H1 (cell line): ENCODE results near the gene GARNL3. TPM values are rescaled to one million over a fixed set of nuclear protein-coding genes. Genes with fewer than 3 reads are reported as not detected.

Experiments used
- CTCF ChIA-PET: fragments of 300-600 bp; sonication (Branson Sonifier 250); formaldehyde crosslinking; loops from one replicate; lab custom pipeline; 2021; ENCODE audit not compliant: partially characterized antibody; lab: Charles Lee
- POLR2A ChIA-PET: fragments of 300-600 bp; sonication (Branson Sonifier 250); formaldehyde crosslinking; loops from one replicate; lab custom pipeline; 2021; ENCODE audit warnings: inconsistent platforms; ENCODE audit not compliant: partially characterized antibody; lab: Charles Lee
- DNase-seq, 2 experiments: peaks; one replicate each; pipeline versions ENCODE4 v3.0.0 to v3.0.0-alpha.2; 2010 to 2022; ENCODE audit warnings: low spot score in 2 of 2, low read depth in 1 of 2, mixed read lengths in 1 of 2
- FAIRE-seq: peaks from 2 replicates; lab custom pipeline; 2011; peaks lifted over from hg19 to GRCh38; lab: Jason Lieb, UNC
- H2AFZ ChIP-seq: 2 replicates; pipeline ENCODE4 v1.8.1; 2012; ENCODE audit warnings: low read length, inconsistent platforms
- H2AK5ac ChIP-seq: 2 replicates; pipeline ENCODE4 v1.6.1; 2013; ENCODE audit warnings: low read depth, low read length
- H2BK120ac ChIP-seq: replicated peaks from 2 replicates; pipeline ENCODE3; 2013; ENCODE audit warnings: low read depth, low read length, inconsistent platforms
- H2BK12ac ChIP-seq: 2 replicates; pipeline ENCODE4 v1.6.1; 2013; ENCODE audit warnings: low read depth, low read length
- H2BK15ac ChIP-seq: 2 replicates; pipeline ENCODE4 v1.6.1; 2013; ENCODE audit warnings: low read length
- H2BK20ac ChIP-seq: 2 replicates; pipeline ENCODE4 v1.6.1; 2013; ENCODE audit warnings: low read length
- H2BK5ac ChIP-seq: 2 replicates; pipeline ENCODE4 v1.6.1; 2013; ENCODE audit warnings: low read depth, low read length
- H3K14ac ChIP-seq: 2 replicates; pipeline ENCODE4 v1.6.1; 2013; ENCODE audit warnings: inconsistent platforms; ENCODE audit not compliant: insufficient read length
- H3K18ac ChIP-seq: 2 replicates; pipeline ENCODE4 v1.6.1; 2013; ENCODE audit warnings: low read length; ENCODE audit errors: extremely low read depth
- H3K23ac ChIP-seq: 2 replicates; pipeline ENCODE4 v1.6.1; 2013; ENCODE audit warnings: inconsistent platforms; ENCODE audit not compliant: insufficient read length
- H3K23me2 ChIP-seq: 2 replicates; pipeline ENCODE4 v1.6.1; 2013; ENCODE audit warnings: low read depth, low read length
- H3K27ac ChIP-seq: 2 replicates; pipeline ENCODE4 v1.6.1; 2011; ENCODE audit warnings: low read depth, low read length, inconsistent platforms
- H3K27me3 ChIP-seq, 4 experiments: replicated peaks in 1 of 4; 1 replicate in 1 of 4; 2 replicates in 3 of 4; pipeline versions ENCODE4 v1.6.1 to v1.8.1; 2011 to 2013; ENCODE audit warnings: low read length in 3 of 4, mild to moderate bottlenecking in 3 of 4, inconsistent platforms in 2 of 4, mixed read lengths in 2 of 4, moderate library complexity in 1 of 4; ENCODE audit not compliant: control insufficient read depth in 3 of 4, insufficient read depth in 3 of 4; ENCODE audit errors: extremely low read depth in 1 of 4
- H3K36me3 ChIP-seq, 4 experiments: 2 replicates each; pipeline versions ENCODE4 v1.6.1 to v1.8.1; 2011 to 2013; ENCODE audit warnings: mild to moderate bottlenecking in 4 of 4, low read length in 3 of 4, moderate library complexity in 2 of 4, control low read depth in 1 of 4, inconsistent platforms in 1 of 4; ENCODE audit not compliant: insufficient read depth in 4 of 4, control insufficient read depth in 2 of 4
- H3K4ac ChIP-seq: replicated peaks from 2 replicates; pipeline ENCODE3; 2013; ENCODE audit warnings: low read length, low read depth, mixed read lengths, inconsistent platforms; ENCODE audit not compliant: insufficient read length
- H3K4me1 ChIP-seq, 4 experiments: replicated peaks in 1 of 4; 1 replicate in 1 of 4; 2 replicates in 3 of 4; pipeline versions ENCODE4 v1.6.1 to v1.8.1; 2011 to 2013; ENCODE audit warnings: low read length in 3 of 4, inconsistent platforms in 2 of 4, mixed read lengths in 1 of 4; ENCODE audit not compliant: insufficient read depth in 4 of 4, control insufficient read depth in 3 of 4
- H3K4me2 ChIP-seq, 2 experiments: 2 replicates each; pipeline versions ENCODE4 v1.6.1 to v1.8.1; 2011 to 2013; ENCODE audit warnings: low read depth in 2 of 2, low read length in 2 of 2, control low read depth in 1 of 2, inconsistent platforms in 1 of 2, mild to moderate bottlenecking in 1 of 2; ENCODE audit not compliant: insufficient read depth in 1 of 2
- H3K4me3 ChIP-seq, 4 experiments: fragments of 200-600, 300-600 bp in 1 of 4; sonication (generic), shearing (Covaris generic), sonication (Bioruptor Twin) in 1 of 4; 2 replicates each; pipeline versions ENCODE4 v1.5.1 to v1.8.1; 2011 to 2016; ENCODE audit warnings: low read length in 4 of 4, low read depth in 3 of 4, control low read depth in 2 of 4, inconsistent platforms in 2 of 4, mild to moderate bottlenecking in 2 of 4, mixed read lengths in 1 of 4, moderate library complexity in 1 of 4; ENCODE audit not compliant: insufficient read depth in 2 of 4; ENCODE audit errors: extremely low read depth in 1 of 4
- H3K56ac ChIP-seq: replicated peaks from 2 replicates; pipeline ENCODE3; 2013; ENCODE audit warnings: low read depth, mild to moderate bottlenecking, mixed read lengths, low read length, inconsistent platforms; ENCODE audit not compliant: insufficient read length
- H3K79me1 ChIP-seq: 2 replicates; pipeline ENCODE4 v1.6.1; 2013; ENCODE audit warnings: low read depth, low read length, control low read depth
- H3K79me2 ChIP-seq, 2 experiments: 2 replicates each; pipeline versions ENCODE4 v1.6.1 to v1.8.1; 2012 to 2013; ENCODE audit warnings: low read length in 2 of 2, mild to moderate bottlenecking in 2 of 2, inconsistent platforms in 1 of 2; ENCODE audit not compliant: insufficient read depth in 2 of 2, control insufficient read depth in 1 of 2
- H3K9ac ChIP-seq, 4 experiments: replicated peaks in 1 of 4; 1 replicate in 1 of 4; 2 replicates in 3 of 4; pipeline versions ENCODE4 v1.6.1 to v1.8.1; 2011 to 2013; ENCODE audit warnings: low read depth in 3 of 4, low read length in 3 of 4, control low read depth in 2 of 4, mild to moderate bottlenecking in 2 of 4, moderate library complexity in 2 of 4, inconsistent platforms in 1 of 4; ENCODE audit errors: extremely low read depth in 1 of 4
- H3K9me3 ChIP-seq, 2 experiments: 2 replicates each; pipeline versions ENCODE4 v1.6.1 to v1.8.1; 2012 to 2013; ENCODE audit warnings: mild to moderate bottlenecking in 2 of 2, moderate library complexity in 2 of 2, control low read depth in 1 of 2, inconsistent platforms in 1 of 2, low read depth in 1 of 2, low read length in 1 of 2, mixed read lengths in 1 of 2; ENCODE audit not compliant: insufficient read depth in 2 of 2
- H4K20me1 ChIP-seq, 2 experiments: replicated peaks in 1 of 2; 2 replicates each; pipeline versions ENCODE3 to v1.8.1; 2011 to 2013; ENCODE audit warnings: inconsistent platforms in 2 of 2, low read length in 2 of 2, mild to moderate bottlenecking in 1 of 2; ENCODE audit not compliant: insufficient read depth in 2 of 2, control insufficient read depth in 1 of 2
- H4K5ac ChIP-seq: 2 replicates; pipeline ENCODE4 v1.6.1; 2013; ENCODE audit warnings: low read length, low read depth, mixed read lengths, inconsistent platforms; ENCODE audit not compliant: insufficient read length
- H4K8ac ChIP-seq: 2 replicates; pipeline ENCODE4 v1.8.0; 2013; ENCODE audit warnings: mild to moderate bottlenecking, moderate library complexity, low read length, inconsistent platforms; ENCODE audit not compliant: insufficient read depth; ENCODE audit errors: extremely low read depth
- H4K91ac ChIP-seq: replicated peaks from 2 replicates; pipeline ENCODE3; 2013; ENCODE audit warnings: low read length, mixed read lengths, inconsistent platforms; ENCODE audit not compliant: insufficient read length
- CEBPB ChIP-seq: IDR thresholded peaks from 2 replicates; pipeline ENCODE4 v1.6.1; 2012; ENCODE audit warnings: low read depth, low read length
- JUN ChIP-seq: IDR thresholded peaks from 2 replicates; pipeline ENCODE4 v1.6.1; 2011; ENCODE audit warnings: low read depth, mild to moderate bottlenecking, improper control_type of control experiment, low read length
- POLR2AphosphoS5 ChIP-seq: IDR thresholded peaks from 2 replicates; pipeline ENCODE4 v1.6.1; 2011; ENCODE audit warnings: low read depth, low read length
- POU5F1 ChIP-seq: IDR thresholded peaks from 2 replicates; pipeline ENCODE4 v1.6.1; 2011; ENCODE audit warnings: low read depth, mild to moderate bottlenecking, low read length, moderate library complexity
- RAD21 ChIP-seq, 2 experiments: IDR thresholded peaks in 1 of 2; conservative IDR thresholded peaks in 1 of 2; 2 replicates each; pipeline ENCODE4 v1.6.1; 2011; ENCODE audit warnings: low read depth in 2 of 2, low read length in 2 of 2, improper control_type of control experiment in 1 of 2, inconsistent platforms in 1 of 2, mild to moderate bottlenecking in 1 of 2, moderate library complexity in 1 of 2
- RXRA ChIP-seq: IDR thresholded peaks from 2 replicates; pipeline ENCODE4 v1.6.1; 2011; ENCODE audit warnings: low read depth, mild to moderate bottlenecking, low read length, moderate library complexity; ENCODE audit not compliant: insufficient read depth
- SIRT6 ChIP-seq: IDR thresholded peaks from one replicate; pipeline ENCODE4 v1.7.1; 2012; ENCODE audit warnings: low read length, inconsistent platforms
- TBP ChIP-seq: IDR thresholded peaks from 2 replicates; pipeline ENCODE4 v1.6.1; 2011; ENCODE audit warnings: low read depth, low read length, improper control_type of control experiment
- TCF12 ChIP-seq: IDR thresholded peaks from 2 replicates; pipeline ENCODE4 v1.6.1; 2011; ENCODE audit warnings: low read depth, mild to moderate bottlenecking, low read length
- TEAD4 ChIP-seq: IDR thresholded peaks from 2 replicates; pipeline ENCODE4 v1.6.1; 2012; ENCODE audit warnings: low read depth, low read length, inconsistent platforms, mixed read lengths
- ZNF274 ChIP-seq: IDR thresholded peaks from 2 replicates; pipeline ENCODE4 v1.7.0; 2012; ENCODE audit warnings: low read length, borderline replicate concordance; ENCODE audit errors: extremely low read depth
- whole genome bisulfite sequencing, 2 experiments: shearing (Covaris generic) in 1 of 2; methylation state at CpG; one replicate each; pipeline versions ENCODE4 v1.1.6 to v1.1.7; 2013 to 2015; ENCODE audit warnings: low lambda C conversion rate in 2 of 2, mixed read lengths in 2 of 2, inconsistent platforms in 1 of 2, low coverage in 1 of 2, missing lambda C conversion rate in 1 of 2; ENCODE audit not compliant: insufficient replicate concordance in 2 of 2, insufficient coverage in 1 of 2, insufficient read length in 1 of 2; ENCODE audit errors: extremely low coverage in 1 of 2, missing lambda C conversion rate in 1 of 2; 5-methylcytosine and 5-hydroxymethylcytosine counted together
- polyA plus RNA-seq, 7 experiments: library from polyadenylated mRNA; depleted of rRNA in 3 of 7; stranded (reverse) in 5 of 7; unstranded in 2 of 7; fragments of >200 nt in 5 of 7; fragments of 200-250 nt in 2 of 7; gene quantifications; 1 replicate in 5 of 7; 2 replicates in 1 of 7; 4 replicates in 1 of 7; pipeline versions ENCODE4 v1.2.1 to v1.2.3, GENCODE V29; 2011 to 2013; ENCODE audit warnings: missing spikeins in 2 of 7, mixed read lengths in 2 of 7
- total RNA-seq: library from RNA; stranded (reverse); fragmentation: NEBNext Ultra II Directional; extraction: Animal tissue kit (Norgen Biotek cat#: 25700); gene quantifications from 2 replicates; pipeline ENCODE4 v1.2.1, GENCODE V29; 2021

Gene GARNL3
- total and polyA plus RNA-seq, 2 of the 8 experiments (the other 6 are each of a cell fraction or from before 2014, with no cell fraction given): 6.5 to 18.3 TPM

DNA sequence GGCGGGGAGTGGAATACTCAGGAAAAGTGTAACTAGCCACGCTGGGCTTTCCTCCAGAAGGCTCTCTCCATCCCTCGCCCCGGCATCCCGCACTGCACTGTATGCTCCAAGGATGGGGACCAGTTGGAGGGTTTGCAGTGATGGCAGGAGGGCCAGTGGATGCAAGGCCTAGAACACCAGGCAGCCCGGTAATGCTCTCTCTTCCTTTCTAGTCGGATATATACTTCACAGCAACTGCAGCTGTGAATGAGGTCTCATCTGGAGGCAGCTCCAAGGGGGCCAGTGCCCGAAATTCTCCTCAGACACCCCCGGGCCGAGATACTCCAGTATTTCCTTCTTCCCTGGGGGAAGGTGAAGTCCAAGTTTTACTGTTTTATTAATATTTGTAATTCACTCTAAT lies 122.4 kb downstream of the GARNL3 start:
- Histone ChIP-seq H2BK120ac (no peak overlapping the region), H3K27ac (no peak overlapping the region), H3K4me1 (peaks cover 0 to 2% (median 0%) of the 10 kb centered on the region in 4 experiments; a peak in 1 of 7 replicates), H3K36me3 (no peaks in the 10 kb centered on the region), H2AK5ac (no peak overlapping the region), H2BK20ac (no peak overlapping the region), H3K9me3 (no peaks in the 10 kb centered on the region), H3K23ac (no peak overlapping the region), H4K91ac (no peak overlapping the region), H3K23me2 (no peaks in the 10 kb centered on the region), H3K14ac (no peak overlapping the region), H4K5ac (no peak overlapping the region), H2BK5ac (no peak overlapping the region), H3K79me1 (no peaks in the 10 kb centered on the region), H2AFZ (no peak overlapping the region), H3K9ac (no peak overlapping the region), H3K4me2 (no peak overlapping the region), H3K4ac (no peak overlapping the region), H3K79me2 (no peaks in the 10 kb centered on the region), H3K18ac (no peak overlapping the region), H4K20me1 (no peaks in the 10 kb centered on the region), H2BK15ac (no peak overlapping the region), H3K4me3 (no peak overlapping the region), H3K56ac (no peak overlapping the region), H2BK12ac (no peak overlapping the region), H4K8ac (no peak overlapping the region), H3K27me3 (no peaks in the 10 kb centered on the region; a peak in 1 of 7 replicates)
- FAIRE-seq: no peak
- DNase-seq: no peak
- WGBS, 2 experiments: 85% methylated on average over 10 of the region's 10 CpGs; no CpG with 5 or more reads in 1 of the 2 experiments
- ChIA-PET POLR2A (no interaction called here), CTCF (interaction anchor here (1.4 kb wide), 1 partner anchor 75 kb away, joined by 4 read pairs; no protein-coding TSS in a partner anchor)
- TF ChIP-seq POU5F1: no peak
- TF ChIP-seq TEAD4: no peak
- TF ChIP-seq JUN: no peak
- no peak for TF ChIP-seq SIRT6
- TF ChIP-seq TBP: no peak
- TF ChIP-seq RXRA: no peak
- TF ChIP-seq CEBPB: no peak
- TF ChIP-seq POLR2AphosphoS5: no peak
- TF ChIP-seq ZNF274: no peak
- no peak for TF ChIP-seq TCF12
- no peak for TF ChIP-seq RAD21 (IDR thresholded peaks at IDR 0.05 in 1 of 2, conservative IDR thresholded peaks at IDR 0.05 in 1 of 2; ENCODE audit: low read depth in 2 of 2, low read length in 2 of 2)
